Daoy (cell line): ENCODE measurements around the gene RER1. TPM values are rescaled to one million over a fixed set of nuclear protein-coding genes. Genes with fewer than 3 reads are reported as not detected.

Source experiments
- DNase-seq: peaks from one replicate; pipeline ENCODE4 v3.0.0-alpha.2; 2015; ENCODE audit warnings: low read depth
- total RNA-seq: library from RNA; depleted of rRNA; stranded (reverse); fragments of >200 nt; shearing (Covaris generic); gene quantifications from 2 replicates; pipeline ENCODE4 v1.2.3, GENCODE V29; 2014

The RER1 gene
- total RNA-seq, 1 experiment from 2014 or later, result 140 TPM

GRCh38 chr1:2375923-2376260 is 15.7 kb upstream of the RER1 start:
- DNase-seq, result no peak

GRCh38 chr1:2376261-2376741 is 15.3 kb upstream of the RER1 start:
- no peak for DNase-seq

- no peak for DNase-seq
Observed at GRCh38 chr1:2376931-2377672, 14.5 kb upstream of the RER1 start.

GRCh38 chr1:2377751-2378440 is 13.7 kb upstream of the RER1 start:
- no peak for DNase-seq

- DNase-seq, result no peak
Observed at GRCh38 chr1:2378441-2378851, 13.2 kb upstream of the RER1 start.

GRCh38 chr1:2378956-2379732 is 12.5 kb upstream of the RER1 start:
- DNase-seq, result no peak

GRCh38 chr1:2379733-2380404 is 11.8 kb upstream of the RER1 start:
- DNase-seq, result no peak

GRCh38 chr1:2380816-2381591 is 10.6 kb upstream of the RER1 start:
- DNase-seq, result no peak

GRCh38 chr1:2381741-2382620 is 9.7 kb upstream of the RER1 start:
- peak; percentile 81 for DNase-seq

GRCh38 chr1:2382621-2383361 is 8.8 kb upstream of the RER1 start:
- DNase-seq, result peak; percentile 49

- no peak for DNase-seq
Observed at GRCh38 chr1:2383576-2383975, 8.1 kb upstream of the RER1 start.

GRCh38 chr1:2384130-2384860 is 7.3 kb upstream of the RER1 start:
- no peak for DNase-seq

- DNase-seq, result no peak
Observed at GRCh38 chr1:2384941-2385481, 6.6 kb upstream of the RER1 start.

GRCh38 chr1:2385606-2386280 is 5.9 kb upstream of the RER1 start:
- no peak for DNase-seq

GRCh38 chr1:2386636-2387611 is 4.7 kb upstream of the RER1 start:
- no peak for DNase-seq

- no peak for DNase-seq
Observed at GRCh38 chr1:2388004-2388913, 3.4 kb upstream of the RER1 start.
